Type B pancreatic cell (in vitro differentiated cells): ENCODE data around the gene FAM193A. TPM values are rescaled to one million over a fixed set of nuclear protein-coding genes. Genes with fewer than 3 reads are reported as not detected.

ENCODE experiments used
- DNase-seq: peaks from one replicate; pipeline ENCODE4 v3.0.0; 2021; ENCODE audit warnings: mixed read lengths; ENCODE audit not compliant: unreplicated experiment; ENCODE audit errors: extremely low spot score
- H3K27ac Mint-ChIP-seq: 2 replicates; pipeline ENCODE4 v1.8.0; 2021; ENCODE audit warnings: mild to moderate bottlenecking, mixed read lengths
- H3K27me3 Mint-ChIP-seq: 2 replicates; pipeline ENCODE4 v1.8.0; 2021; ENCODE audit warnings: mixed read lengths
- H3K36me3 Mint-ChIP-seq: 2 replicates; pipeline ENCODE4 v1.8.0; 2021; ENCODE audit warnings: mixed read lengths
- H3K4me1 Mint-ChIP-seq: one replicate; pipeline ENCODE4 v1.8.0; 2021; ENCODE audit warnings: mixed read lengths; ENCODE audit not compliant: unreplicated experiment
- H3K4me3 Mint-ChIP-seq: 2 replicates; pipeline ENCODE4 v1.8.0; 2021; ENCODE audit warnings: mild to moderate bottlenecking, mixed read lengths
- H3K9me3 Mint-ChIP-seq: 2 replicates; pipeline ENCODE4 v1.8.0; 2021; ENCODE audit warnings: mixed read lengths
- CTCF ChIP-seq: fragments of 200-600 bp; sonication (generic); conservative IDR thresholded peaks from 2 replicates; pipeline ENCODE4 v1.5.0; 2021; ENCODE audit warnings: antibody characterized with exemption, mild to moderate bottlenecking
- total RNA-seq: library from RNA; stranded (reverse); gene quantifications from 2 replicates; pipeline ENCODE4 v1.2.1, GENCODE V29; 2021; ENCODE audit warnings: low replicate concordance

FAM193A gene
- total RNA-seq, 1 donor from 2014 or later: 37.1 TPM

- no peaks in the 10 kb centered on the region for H3K4me1 Mint-ChIP-seq
- no peaks in the 10 kb centered on the region for H3K9me3 Mint-ChIP-seq
- no peak overlapping the region for H3K4me3 Mint-ChIP-seq
- H3K36me3 Mint-ChIP-seq: peaks cover 28% of the 10 kb centered on the region
- no peak for TF ChIP-seq CTCF
- H3K27ac Mint-ChIP-seq: no peak overlapping the region
- no peak for DNase-seq
- H3K27me3 Mint-ChIP-seq: no peaks in the 10 kb centered on the region
Observed at GRCh38 chr4:2500547-2500946, 35.9 kb upstream of the FAM193A start.

- Mint-ChIP-seq H3K4me3 (no peak overlapping the region), H3K4me1 (no peaks in the 10 kb centered on the region), H3K9me3 (no peaks in the 10 kb centered on the region), H3K27me3 (no peaks in the 10 kb centered on the region), H3K27ac (no peak overlapping the region), H3K36me3 (peaks cover 28% of the 10 kb centered on the region)
- no peak for TF ChIP-seq CTCF
- DNase-seq: no peak
Observed at GRCh38 chr4:2501034-2501594, 35.3 kb upstream of the FAM193A start.

- peaks cover 17% of the 10 kb centered on the region for H3K36me3 Mint-ChIP-seq
- TF ChIP-seq CTCF: no peak
- H3K9me3 Mint-ChIP-seq: no peaks in the 10 kb centered on the region
- H3K27ac Mint-ChIP-seq: no peak overlapping the region
- H3K27me3 Mint-ChIP-seq: no peaks in the 10 kb centered on the region
- no peak for DNase-seq
- H3K4me1 Mint-ChIP-seq: no peaks in the 10 kb centered on the region
- no peak overlapping the region for H3K4me3 Mint-ChIP-seq
Observed at GRCh38 chr4:2503809-2504208, 32.6 kb upstream of the FAM193A start.

- H3K4me3 Mint-ChIP-seq: no peak overlapping the region
- no peak for TF ChIP-seq CTCF
Observed at GRCh38 chr4:2507259-2507658, 29.2 kb upstream of the FAM193A start.

GRCh38 chr4:2507855-2508254 is 28.6 kb upstream of the FAM193A start:
- Mint-ChIP-seq H3K36me3 (peaks cover 11% of the 10 kb centered on the region), H3K9me3 (no peaks in the 10 kb centered on the region), H3K4me3 (no peak overlapping the region), H3K27me3 (no peaks in the 10 kb centered on the region), H3K4me1 (no peaks in the 10 kb centered on the region), H3K27ac (no peak overlapping the region)
- no peak for TF ChIP-seq CTCF
- DNase-seq: no peak

More at GRCh38 chr4:2507259-2507658, 29.2 kb upstream of the FAM193A start:
- H3K36me3 Mint-ChIP-seq: peaks cover 11% of the 10 kb centered on the region
- H3K27ac Mint-ChIP-seq: no peak overlapping the region
- DNase-seq: no peak
- no peaks in the 10 kb centered on the region for H3K9me3 Mint-ChIP-seq
- H3K4me1 Mint-ChIP-seq: no peaks in the 10 kb centered on the region
- no peaks in the 10 kb centered on the region for H3K27me3 Mint-ChIP-seq
